ENCODE results near the gene IL5.

DNA sequence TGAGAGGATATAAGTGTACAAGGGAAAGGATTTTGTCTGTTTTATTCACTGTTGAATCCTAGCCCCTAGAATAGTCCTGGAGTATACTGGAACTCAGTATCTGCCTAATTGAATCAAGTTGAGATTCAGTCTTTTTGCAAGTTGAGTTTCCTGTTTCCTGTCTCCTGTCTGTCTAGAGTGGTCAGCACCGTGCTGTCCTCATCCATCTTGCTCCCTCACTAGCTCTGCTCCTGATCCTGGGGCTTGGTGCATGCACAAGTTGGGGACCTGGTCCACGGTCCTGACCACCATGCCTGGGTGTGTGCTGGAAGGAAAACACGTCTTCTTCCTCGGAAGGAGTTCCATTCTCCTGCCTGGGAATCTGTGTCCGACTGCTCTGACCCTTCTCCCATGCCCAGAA, 3.2 kb downstream of the IL5 start:
- TF ChIP-seq, protein P1, sequence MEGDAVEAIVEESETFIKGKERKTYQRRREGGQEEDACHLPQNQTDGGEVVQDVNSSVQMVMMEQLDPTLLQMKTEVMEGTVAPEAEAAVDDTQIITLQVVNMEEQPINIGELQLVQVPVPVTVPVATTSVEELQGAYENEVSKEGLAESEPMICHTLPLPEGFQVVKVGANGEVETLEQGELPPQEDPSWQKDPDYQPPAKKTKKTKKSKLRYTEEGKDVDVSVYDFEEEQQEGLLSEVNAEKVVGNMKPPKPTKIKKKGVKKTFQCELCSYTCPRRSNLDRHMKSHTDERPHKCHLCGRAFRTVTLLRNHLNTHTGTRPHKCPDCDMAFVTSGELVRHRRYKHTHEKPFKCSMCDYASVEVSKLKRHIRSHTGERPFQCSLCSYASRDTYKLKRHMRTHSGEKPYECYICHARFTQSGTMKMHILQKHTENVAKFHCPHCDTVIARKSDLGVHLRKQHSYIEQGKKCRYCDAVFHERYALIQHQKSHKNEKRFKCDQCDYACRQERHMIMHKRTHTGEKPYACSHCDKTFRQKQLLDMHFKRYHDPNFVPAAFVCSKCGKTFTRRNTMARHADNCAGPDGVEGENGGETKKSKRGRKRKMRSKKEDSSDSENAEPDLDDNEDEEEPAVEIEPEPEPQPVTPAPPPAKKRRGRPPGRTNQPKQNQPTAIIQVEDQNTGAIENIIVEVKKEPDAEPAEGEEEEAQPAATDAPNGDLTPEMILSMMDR (IDR thresholded peaks at IDR 0.05): no peak
- TF ChIP-seq POLR2A (IDR thresholded peaks at IDR 0.05): no peak
